Pericardium fibroblast (primary cell): ENCODE data around the gene ARHGEF17. TPM values are rescaled to one million over a fixed set of nuclear protein-coding genes. Genes with fewer than 3 reads are reported as not detected.

Experiments used
- total RNA-seq: library from RNA; depleted of rRNA; stranded (reverse); fragments of >200 nt; gene quantifications from 2 replicates; pipeline ENCODE4 v1.2.3, GENCODE V29; 2015

Gene ARHGEF17
- total RNA-seq = 23.9 and 40.4 TPM in 2 replicates

GRCh38 chr11:73308003-73308960, at the start of gene ARHGEF17:
TSS of gene ARHGEF17 (plus strand) at chr11:73308276. CDS start at chr11:73308639, 363 bp downstream.

GRCh38 chr11:73271936-73272679, 36.0 kb upstream of the ARHGEF17 start, which contains the start of gene P2RY6:
TSS of gene P2RY6 (plus strand) at chr11:73272338. CDS start at chr11:73296519, 24,181 bp downstream.

GRCh38 chr11:73376160-73376802, 68.2 kb downstream of the ARHGEF17 start, which contains the start of gene RELT:
TSS of gene RELT (plus strand) at chr11:73376399. CDS start at chr11:73389137, 12,738 bp downstream.

Other genes with a start within 250 kb of the ARHGEF17 start
- 7.1 and 7.7 TPM in 2 replicates for gene FCHSD2, start 166.0 kb upstream of the ARHGEF17 start, total RNA-seq
- gene P2RY2, start 90.0 kb upstream of the ARHGEF17 start, total RNA-seq = not detected in 2 replicates
- gene P2RY6, start 35.9 kb upstream of the ARHGEF17 start, total RNA-seq = not detected in 2 replicates
- 1.4 and 3.0 TPM in 2 replicates for gene RELT, start 68.1 kb downstream of the ARHGEF17 start, total RNA-seq